A673 (cell line): Measurements from ENCODE around the gene ZNF213. TPM values are rescaled to one million over a fixed set of nuclear protein-coding genes. Genes with fewer than 3 reads are reported as not detected.

Experiments used
- Bru-seq: library from RNA; stranded (reverse); fragments of 400-500 nt; gene quantifications from one replicate; lab custom pipeline; 2021; lab: Mats Ljungman, UMichigan
- BruChase-seq, 2 experiments: library from RNA; stranded (reverse); fragments of 400-500 nt; gene quantifications; one replicate each; lab custom pipeline; 2021; lab: Mats Ljungman, UMichigan
- BruUV-seq: library from RNA; stranded (reverse); fragments of 400-500 nt; replicated peaks from 2 replicates; lab custom pipeline; 2021; lab: Mats Ljungman, UMichigan
- CTCF ChIA-PET: fragments of 300-600 bp; sonication (Branson Sonifier 250); formaldehyde crosslinking; loops from one replicate; lab custom pipeline; 2022; ENCODE audit warnings: antibody characterized with exemption; lab: Charles Lee
- POLR2A ChIA-PET: fragments of 300-600 bp; sonication (Branson Sonifier 250); formaldehyde crosslinking; loops from one replicate; lab custom pipeline; 2022; ENCODE audit warnings: antibody characterized with exemption; ENCODE audit not compliant: low non-redundant PET; lab: Charles Lee
- DNase-seq: peaks from one replicate; pipeline ENCODE4 v3.0.0-alpha.2; 2015; ENCODE audit warnings: low spot score
- H3K27ac ChIP-seq: fragments of 200-600 bp; sonication (generic); 2 replicates; pipeline ENCODE4 v1.5.1; 2016; ENCODE audit warnings: mixed run types, low read depth, mild to moderate bottlenecking, mixed read lengths, antibody characterized with exemption, low read length; ENCODE audit not compliant: poor library complexity, severe bottlenecking
- H3K27me3 ChIP-seq: fragments of 200-600 bp; sonication (generic); replicated peaks from 2 replicates; pipeline ENCODE4 v1.6.1; 2017; ENCODE audit warnings: mixed run types, low read depth, mild to moderate bottlenecking, mixed read lengths, antibody characterized with exemption, low read length; ENCODE audit not compliant: insufficient read depth, poor library complexity
- H3K36me3 ChIP-seq: fragments of 200-600 bp; sonication (generic); 2 replicates; pipeline ENCODE4 v1.6.1; 2016; ENCODE audit warnings: mixed run types, mild to moderate bottlenecking, mixed read lengths, antibody characterized with exemption, low read length; ENCODE audit not compliant: insufficient read depth, poor library complexity, severe bottlenecking
- H3K4me1 ChIP-seq: fragments of 200-600 bp; sonication (generic); 2 replicates; pipeline ENCODE4 v1.6.1; 2017; ENCODE audit warnings: mixed run types, mild to moderate bottlenecking, mixed read lengths, antibody characterized with exemption, low read length; ENCODE audit not compliant: insufficient read depth, poor library complexity, severe bottlenecking
- H3K4me3 ChIP-seq: fragments of 200-600 bp; sonication (generic); 2 replicates; pipeline ENCODE4 v1.5.1; 2016; ENCODE audit warnings: low read depth, mixed run types, mild to moderate bottlenecking, mixed read lengths, low read length; ENCODE audit not compliant: poor library complexity, severe bottlenecking
- H3K9me3 ChIP-seq: fragments of 200-600 bp; sonication (generic); 2 replicates; pipeline ENCODE4 v1.6.1; 2016; ENCODE audit warnings: mixed run types, low read depth, mild to moderate bottlenecking, mixed read lengths, antibody characterized with exemption, low read length; ENCODE audit not compliant: poor library complexity, severe bottlenecking
- CTCF ChIP-seq: fragments of 300-800, 200-600 bp; sonication (generic); conservative IDR thresholded peaks from 2 replicates; pipeline ENCODE4 v1.5.1; 2017; ENCODE audit warnings: low read depth, mild to moderate bottlenecking, antibody characterized with exemption, low read length, moderate library complexity, mixed read lengths
- EZH2 ChIP-seq: fragments of 200-600 bp; sonication (generic); IDR thresholded peaks from 2 replicates; pipeline ENCODE4 v1.6.1; 2017; ENCODE audit warnings: borderline replicate concordance, low read depth, mild to moderate bottlenecking, mixed read lengths, antibody characterized with exemption, low read length; ENCODE audit not compliant: poor library complexity, severe bottlenecking
- intact Hi-C: fragments of 100-400 bp; cut with micrococcal nuclease; formaldehyde crosslinking; loops from one replicate; pipeline ENCODE4 v1.10.0; 2022; ENCODE audit not compliant: unreplicated experiment
- long read RNA-seq: library from polyadenylated mRNA; stranded (forward); transcript quantifications from one replicate; pipeline ENCODE4 v2.0.0, GENCODE V29; 2022
- total RNA-seq: library from RNA; stranded (reverse); gene quantifications from 2 replicates; pipeline ENCODE4 v1.2.3, GENCODE V29; 2021

Gene ZNF213
- 16.0 and 16.1 TPM in 2 replicates for total RNA-seq
- Bru-seq, nascent RNA = percentile 52 among the genes with signal in this experiment
- percentile 50 among the genes with signal in this experiment for BruChase-seq, experiment 1, labeled RNA remaining after a 2-hour chase
- percentile 58 among the genes with signal in this experiment for BruChase-seq, experiment 2, labeled RNA remaining after a 6-hour chase
- long read RNA-seq, transcript ZNF213-201 (6 exons, 3,313 nt) = major isoform, 16 of 70 reads
- long read RNA-seq, partial matches to known transcripts = 4 of 70 reads
- long read RNA-seq, other reads (novel, unspliced or antisense) = 48 of 70 reads

- intact Hi-C loops = no loop called here
- peaks cover 9% of the 10 kb centered on the region for H3K4me1 ChIP-seq
- TF ChIP-seq CTCF = no peak
- TF ChIP-seq EZH2 = no peak
Measured at GRCh38 chr16:3134338-3135125, at the start of gene ZNF213. Gene ZNF213, plus strand, starts transcription at chr16:3135029. Its CDS starts 2,252 bp downstream, at chr16:3137281.

GRCh38 chr16:3085868-3086595 is 48.8 kb upstream of the ZNF213 start:
- DNase-seq = no peak
- no TSS peak for BruUV-seq
- Histone ChIP-seq H3K9me3 (no peaks in the 10 kb centered on the region), H3K27me3 (no peaks in the 10 kb centered on the region), H3K36me3 (no peaks in the 10 kb centered on the region), H3K27ac (no peak overlapping the region), H3K4me3 (no peak overlapping the region), H3K4me1 (no peaks in the 10 kb centered on the region)
- CTCF ChIA-PET = no interaction called here
- intact Hi-C loops = no loop called here
- POLR2A ChIA-PET = no interaction called here
- TF ChIP-seq EZH2 (no peak), CTCF (no peak)

More at GRCh38 chr16:3134338-3135125, at the start of gene ZNF213:
- DNase-seq = peak; percentile 99
- POLR2A ChIA-PET = interaction anchor here (0.9 kb wide), 1 partner anchor 131 kb away, joined by 4 read pairs; no protein-coding TSS in a partner anchor
- H3K4me3 ChIP-seq = peak within 1 kb of the TSS; percentile 88
- CTCF ChIA-PET = interaction anchor here (0.5 to 0.9 kb wide), 3 partner anchors 15 to 103 kb away, joined by 3 to 5 read pairs (median 3); no protein-coding TSS in a partner anchor
- H3K27me3 ChIP-seq = no peaks in the 10 kb centered on the region
- H3K9me3 ChIP-seq = no peaks in the 10 kb centered on the region
- H3K27ac ChIP-seq = peak within 1 kb of the TSS; percentile 91
- H3K36me3 ChIP-seq = peaks cover 3% of the 10 kb centered on the region
- TSS peak; percentile 74 for BruUV-seq

- Histone ChIP-seq H3K4me1 (no peaks in the 10 kb centered on the region), H3K27ac (no peak overlapping the region), H3K9me3 (no peaks in the 10 kb centered on the region), H3K36me3 (no peaks in the 10 kb centered on the region), H3K27me3 (no peaks in the 10 kb centered on the region), H3K4me3 (no peak overlapping the region)
- TF ChIP-seq EZH2 = no peak
- no peak for TF ChIP-seq CTCF
- POLR2A ChIA-PET = no interaction called here
- CTCF ChIA-PET = no interaction called here
- BruUV-seq = no TSS peak
- DNase-seq = no peak
- intact Hi-C loops = no loop called here
Measured at GRCh38 chr16:3086596-3087242, 48.1 kb upstream of the ZNF213 start.
